HL-60 (cell line): ENCODE results near the gene ZNRD2.

ENCODE experiments used
- DNase-seq, 2 experiments: peaks; one replicate each; pipeline ENCODE4 v3.0.0-alpha.2; 2010 to 2020; ENCODE audit warnings: low read depth in 1 of 2, low spot score in 1 of 2
- H3K27ac ChIP-seq: fragments of 250-450 bp; sonication (Bioruptor Pico); replicated peaks from 2 replicates; pipeline ENCODE4 v1.5.1; 2020; ENCODE audit warnings: mild to moderate bottlenecking, moderate library complexity
- H3K27me3 ChIP-seq: fragments of 250-450 bp; sonication (Bioruptor Pico); 2 replicates; pipeline ENCODE4 v1.5.1; 2021; ENCODE audit warnings: mild to moderate bottlenecking, moderate library complexity; ENCODE audit not compliant: insufficient read depth, poor library complexity, severe bottlenecking
- H3K4me3 ChIP-seq: replicated peaks from 2 replicates; pipeline ENCODE4 v1.5.1; 2011; ENCODE audit warnings: mild to moderate bottlenecking, control low read depth, low read length; ENCODE audit not compliant: insufficient read depth
- GABPA ChIP-seq: IDR thresholded peaks from 2 replicates; pipeline ENCODE4 v1.6.1; 2012; ENCODE audit warnings: low read depth
- POLR2AphosphoS5 ChIP-seq: IDR thresholded peaks from 2 replicates; pipeline ENCODE4 v1.6.1; 2012; ENCODE audit warnings: low read depth
- REST ChIP-seq: IDR thresholded peaks from 2 replicates; pipeline ENCODE4 v1.6.1; 2012; ENCODE audit warnings: low read depth; ENCODE audit not compliant: insufficient replicate concordance
- SPI1 ChIP-seq: IDR thresholded peaks from 2 replicates; pipeline ENCODE4 v1.6.1; 2012; ENCODE audit warnings: low read depth, mild to moderate bottlenecking, borderline replicate concordance
- TF ChIP-seq, protein P1 (sequence below): IDR thresholded peaks from one replicate; pipeline ENCODE4 v1.5.1; 2011; ENCODE audit warnings: low read length, control low read depth, inconsistent platforms; ENCODE audit not compliant: insufficient read depth

ZNRD2 gene

DNA sequence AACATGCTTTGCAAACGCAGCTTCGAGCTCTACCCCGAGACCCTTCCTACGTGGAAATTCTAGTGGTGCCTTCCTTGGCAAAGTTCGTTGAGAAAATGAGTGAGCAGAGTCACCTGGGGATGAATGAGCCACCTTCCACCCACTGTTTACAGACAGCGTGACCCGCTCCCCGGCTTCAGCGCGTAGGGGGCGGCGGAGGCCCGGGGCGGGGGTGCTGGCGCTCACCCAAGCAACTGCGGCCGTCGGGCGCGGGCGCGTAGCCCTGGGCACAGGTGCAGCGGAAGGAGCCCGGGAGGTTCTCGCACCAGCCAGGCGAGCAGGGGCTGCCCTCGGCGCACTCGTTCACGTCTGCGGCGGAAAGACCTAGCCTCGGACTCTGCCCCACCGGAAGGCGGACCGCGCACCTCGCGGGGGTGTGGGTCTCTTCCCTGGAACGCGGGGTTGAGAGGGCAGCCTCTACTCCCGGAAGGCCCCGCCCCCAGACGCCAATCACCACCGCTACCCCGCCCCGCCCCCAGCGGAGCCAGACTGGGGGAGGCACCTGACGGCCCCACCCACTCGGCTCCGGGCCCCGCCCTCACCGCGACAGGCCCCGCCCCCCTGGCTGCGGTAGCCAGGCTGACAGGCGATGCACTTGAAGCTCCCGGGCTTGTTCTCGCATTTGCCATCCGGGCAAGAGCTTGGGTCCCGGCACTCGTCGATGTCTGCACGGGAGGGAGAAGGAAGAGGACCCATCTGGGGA is 23.9 kb upstream of the ZNRD2 start:
- peak; percentile 85 to 93 for DNase-seq
- Histone ChIP-seq H3K4me3 (peak overlapping the region; percentile 61), H3K27ac (peak overlapping the region; percentile 14; the same call in 1 of the 2 replicates), H3K27me3 (no peaks in the 10 kb centered on the region)
- TF ChIP-seq GABPA (peak; percentile 41; the same call in 1 of the 2 replicates), POLR2AphosphoS5 (peak; percentile 31; the same call in 1 of the 2 replicates), REST (no peak)
- TF ChIP-seq, protein P1, sequence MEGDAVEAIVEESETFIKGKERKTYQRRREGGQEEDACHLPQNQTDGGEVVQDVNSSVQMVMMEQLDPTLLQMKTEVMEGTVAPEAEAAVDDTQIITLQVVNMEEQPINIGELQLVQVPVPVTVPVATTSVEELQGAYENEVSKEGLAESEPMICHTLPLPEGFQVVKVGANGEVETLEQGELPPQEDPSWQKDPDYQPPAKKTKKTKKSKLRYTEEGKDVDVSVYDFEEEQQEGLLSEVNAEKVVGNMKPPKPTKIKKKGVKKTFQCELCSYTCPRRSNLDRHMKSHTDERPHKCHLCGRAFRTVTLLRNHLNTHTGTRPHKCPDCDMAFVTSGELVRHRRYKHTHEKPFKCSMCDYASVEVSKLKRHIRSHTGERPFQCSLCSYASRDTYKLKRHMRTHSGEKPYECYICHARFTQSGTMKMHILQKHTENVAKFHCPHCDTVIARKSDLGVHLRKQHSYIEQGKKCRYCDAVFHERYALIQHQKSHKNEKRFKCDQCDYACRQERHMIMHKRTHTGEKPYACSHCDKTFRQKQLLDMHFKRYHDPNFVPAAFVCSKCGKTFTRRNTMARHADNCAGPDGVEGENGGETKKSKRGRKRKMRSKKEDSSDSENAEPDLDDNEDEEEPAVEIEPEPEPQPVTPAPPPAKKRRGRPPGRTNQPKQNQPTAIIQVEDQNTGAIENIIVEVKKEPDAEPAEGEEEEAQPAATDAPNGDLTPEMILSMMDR, result no peak

DNA sequence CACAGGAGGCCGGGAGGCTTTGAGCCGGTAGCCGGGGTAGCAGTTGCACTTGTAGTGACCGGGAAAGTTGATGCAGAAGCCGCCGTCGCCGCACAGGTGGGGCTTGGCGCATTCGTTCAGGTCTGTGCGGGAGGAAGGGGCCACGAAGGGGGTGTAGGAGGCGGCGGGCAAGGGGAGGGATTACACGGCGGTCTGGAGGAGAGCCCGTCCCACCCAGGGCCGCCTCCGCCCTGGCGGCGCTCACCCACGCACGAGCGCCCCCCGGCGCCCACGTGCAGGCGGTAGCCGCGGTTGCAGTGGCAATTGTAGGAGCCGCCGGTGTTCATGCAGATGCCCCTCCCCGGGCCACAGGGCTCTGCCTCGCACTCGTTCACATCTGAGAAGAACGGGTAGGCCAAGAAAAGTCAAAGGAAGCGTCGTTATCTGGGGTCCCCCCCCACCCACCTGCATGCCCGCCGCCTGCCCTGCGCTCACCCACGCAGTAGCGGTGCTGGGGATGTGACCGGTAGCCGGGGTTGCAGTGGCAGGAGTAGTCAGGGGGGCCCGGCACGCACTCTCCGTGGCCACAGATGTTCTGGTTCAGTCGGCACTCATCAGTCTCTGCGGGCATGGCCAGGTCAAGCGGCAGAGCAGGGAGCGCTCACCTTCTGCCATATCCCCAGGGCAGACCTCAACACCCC is 22.7 kb upstream of the ZNRD2 start:
- Histone ChIP-seq H3K27ac (no peak overlapping the region), H3K27me3 (no peaks in the 10 kb centered on the region)
- TF ChIP-seq POLR2AphosphoS5 (no peak), SPI1 (no peak), GABPA (no peak)
- TF ChIP-seq, protein P1, result no peak

GRCh38 chr11:65548395-65548794 is 21.9 kb upstream of the ZNRD2 start:
- TF ChIP-seq POLR2AphosphoS5 (no peak), REST (no peak), GABPA (no peak), SPI1 (no peak)
- TF ChIP-seq, protein P1, result no peak
- DNase-seq, result no peak
- no peak overlapping the region for H3K27ac ChIP-seq
- no peak overlapping the region for H3K4me3 ChIP-seq
- no peaks in the 10 kb centered on the region for H3K27me3 ChIP-seq

More for the DNA sequence above, 22.7 kb upstream of the ZNRD2 start:
- no peak overlapping the region for H3K4me3 ChIP-seq
- no peak for DNase-seq
